GM18520 (cell line): ENCODE results near the gene SLC22A23.

Source experiments
- ATAC-seq: cut with Tn5 transposase; IDR thresholded peaks from one replicate; pipeline ENCODE4 v1.9.1; 2021; ENCODE audit not compliant: unreplicated experiment

Gene SLC22A23

GRCh38 chr6:3231247-3232016 lies 225.4 kb downstream of the SLC22A23 start:
- ATAC-seq: no peak

GRCh38 chr6:3230900-3231246 lies 226.0 kb downstream of the SLC22A23 start:
- ATAC-seq: no peak

- no peak for ATAC-seq
These were observed 226.5 kb downstream of the SLC22A23 start for GRCh38 chr6:3230256-3230882.

- no peak for ATAC-seq
These were observed 227.2 kb downstream of the SLC22A23 start for GRCh38 chr6:3229566-3230178.

GRCh38 chr6:3228771-3229565 lies 227.9 kb downstream of the SLC22A23 start:
- ATAC-seq: no peak

- no peak for ATAC-seq
These were observed 228.7 kb downstream of the SLC22A23 start for GRCh38 chr6:3228046-3228671.

GRCh38 chr6:3227363-3228045 lies 229.3 kb downstream of the SLC22A23 start, which contains the start of gene TUBB2B:
TUBB2B (minus strand) TSS chr6:3227653; CDS start chr6:3227543, 110 bp downstream.
- no peak for ATAC-seq

GRCh38 chr6:3226481-3227362 lies 230.1 kb downstream of the SLC22A23 start:
- ATAC-seq: no peak

- ATAC-seq: no peak
These were observed 230.8 kb downstream of the SLC22A23 start for GRCh38 chr6:3226042-3226441.

- ATAC-seq: no peak
These were observed 234.3 kb downstream of the SLC22A23 start for GRCh38 chr6:3222506-3223038.

GRCh38 chr6:3221578-3221977 lies 235.3 kb downstream of the SLC22A23 start:
- no peak for ATAC-seq

GRCh38 chr6:3220366-3220765 lies 236.5 kb downstream of the SLC22A23 start:
- no peak for ATAC-seq
